ENCODE results near the gene ZNF439.
"Not testable (repeated sequence)": the region's sequence is repeated elsewhere in the genome, so short reads cannot be mapped to it uniquely, and the experiment has no call there.

Gene ZNF439

DNA sequence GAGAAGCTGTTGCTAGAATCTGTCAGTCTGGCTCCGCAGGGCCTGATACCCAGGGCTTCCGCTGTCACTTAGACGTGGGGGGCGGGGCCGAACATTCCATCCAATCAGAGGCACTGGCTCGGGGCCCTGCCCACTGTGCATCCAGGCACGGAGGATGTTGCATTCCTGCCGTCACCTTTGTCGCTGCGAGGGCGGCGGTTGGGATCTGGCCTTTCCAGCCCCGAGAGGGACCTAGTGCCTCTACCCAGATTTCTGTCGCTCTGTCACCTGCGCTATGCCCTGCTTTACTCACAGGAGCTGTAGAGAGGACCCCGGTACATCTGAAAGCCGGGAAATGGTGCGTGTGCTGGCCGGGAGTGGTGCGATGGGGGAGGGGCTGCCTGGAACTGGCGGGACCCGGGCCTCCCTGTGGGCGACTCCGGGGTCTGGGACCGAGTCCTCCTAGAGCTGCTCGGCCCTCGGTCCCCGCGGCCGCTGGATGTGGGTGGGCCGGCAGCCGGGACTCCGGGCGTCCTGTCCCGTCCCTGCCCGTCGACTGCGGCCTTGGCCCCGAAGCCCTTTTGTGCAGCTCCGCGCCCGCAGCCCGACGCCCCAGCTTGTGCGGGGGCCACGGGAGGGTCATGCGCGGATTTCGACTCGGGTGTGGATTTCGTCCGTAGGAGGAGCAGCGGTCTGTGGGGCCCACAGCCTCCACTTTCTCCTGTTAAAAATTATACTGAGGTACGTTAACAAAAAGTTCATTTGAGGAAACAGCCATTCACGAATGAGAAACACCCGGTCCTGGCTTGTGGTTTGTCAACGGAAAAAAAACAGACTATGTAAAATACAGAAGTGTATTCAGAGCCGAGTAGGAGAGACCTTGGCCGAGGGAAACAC lies at the start of gene ZNF439:
Gene ZNF439, plus strand, starts transcription at position 133 of the 876 bp plus-strand sequence. Its CDS starts 142 bp downstream, at position 275.
- DNase-seq (ENCODE audit: low read depth): peak; percentile 44

DNA sequence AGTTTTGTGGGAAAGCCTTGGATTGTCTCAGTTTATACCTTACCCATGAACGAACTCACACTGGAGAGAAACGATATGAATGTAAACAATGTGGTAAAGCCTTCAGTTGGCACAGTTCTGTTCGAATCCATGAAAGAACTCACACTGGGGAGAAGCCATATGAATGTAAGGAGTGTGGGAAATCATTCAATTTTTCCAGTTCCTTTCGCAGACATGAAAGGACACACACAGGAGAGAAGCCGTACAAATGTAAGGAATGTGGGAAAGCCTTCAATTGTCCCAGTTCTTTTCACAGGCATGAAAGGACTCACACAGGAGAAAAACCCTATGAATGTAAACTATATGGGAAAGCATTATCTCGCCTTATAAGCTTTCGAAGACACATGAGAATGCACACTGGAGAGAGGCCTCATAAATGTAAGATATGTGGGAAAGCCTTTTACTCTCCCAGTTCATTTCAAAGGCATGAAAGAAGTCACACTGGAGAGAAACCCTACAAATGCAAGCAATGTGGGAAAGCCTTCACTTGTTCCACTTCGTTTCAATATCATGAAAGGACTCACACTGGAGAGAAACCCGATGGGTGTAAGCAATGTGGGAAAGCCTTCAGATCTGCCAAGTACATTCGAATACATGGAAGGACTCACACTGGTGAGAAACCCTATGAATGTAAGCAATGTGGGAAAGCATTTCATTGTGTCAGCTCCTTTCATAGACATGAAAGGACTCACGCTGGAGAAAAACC lies 42.0 kb upstream of the ZNF439 start:
- no peak for DNase-seq (ENCODE audit: low read depth)

DNA sequence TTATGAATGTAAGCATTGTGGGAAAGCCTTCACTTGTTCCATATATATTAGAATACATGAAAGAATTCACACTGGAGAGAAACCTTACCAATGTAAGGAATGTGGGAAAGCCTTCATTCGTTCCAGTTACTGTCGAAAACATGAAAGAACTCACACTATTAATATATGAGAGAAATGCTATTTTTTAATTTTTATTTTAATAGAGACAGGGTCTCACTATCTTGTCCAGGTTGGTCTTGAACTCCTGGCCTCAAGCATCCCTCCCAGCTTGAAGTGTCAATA lies 41.5 kb upstream of the ZNF439 start:
- DNase-seq (ENCODE audit: low read depth): no peak

DNA sequence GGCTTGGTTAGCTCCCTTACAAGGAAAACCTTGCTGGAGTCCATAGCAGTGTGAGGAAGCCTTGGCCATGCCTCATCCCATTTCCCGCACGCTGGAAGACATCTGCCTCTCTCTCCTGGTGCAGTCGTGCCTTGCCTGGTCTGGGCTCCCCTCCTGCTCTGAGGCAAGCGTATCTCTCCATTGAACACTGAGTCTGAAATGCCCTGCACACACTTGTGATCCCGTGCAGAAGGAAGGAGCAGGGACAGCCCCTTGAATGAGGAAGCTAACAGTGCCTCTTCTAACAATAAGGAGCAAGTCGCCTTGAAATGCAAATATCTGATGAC lies 34.9 kb upstream of the ZNF439 start:
- DNase-seq (ENCODE audit: low read depth): no peak

DNA sequence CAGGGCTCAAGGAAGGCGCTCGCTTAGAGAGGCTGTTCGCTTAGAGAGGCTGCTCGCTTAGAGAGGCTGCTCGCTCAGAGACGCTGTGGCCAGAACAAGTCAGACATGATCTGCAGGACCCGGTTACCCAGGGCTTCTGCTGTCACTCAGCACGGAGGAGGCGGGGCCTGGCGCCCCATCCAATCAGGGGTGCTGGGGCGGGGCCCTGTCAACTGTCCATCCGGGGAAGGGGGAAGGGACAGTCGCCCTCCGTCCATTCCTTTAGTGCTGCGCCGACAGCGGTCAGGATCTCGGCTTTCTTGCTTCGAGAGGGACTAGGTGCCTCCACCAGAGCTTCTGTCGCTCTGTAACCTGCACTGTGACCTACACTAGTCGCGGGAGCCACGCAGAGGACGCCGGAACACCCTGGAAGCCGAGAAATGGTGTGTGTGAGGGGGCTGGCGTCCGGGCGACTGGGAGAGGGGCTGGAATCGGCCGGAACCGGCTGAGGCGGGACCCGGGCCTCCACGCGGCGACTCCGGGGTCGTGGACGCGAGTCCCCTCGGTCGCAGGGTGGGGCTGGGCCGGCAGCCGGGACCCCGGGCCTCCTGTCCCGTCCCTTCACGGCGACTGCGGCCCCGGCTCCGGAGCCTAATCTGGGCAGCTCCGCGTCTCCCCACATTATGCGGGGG lies 34.4 kb upstream of the ZNF439 start, which contains the start of gene ZNF440:
Gene ZNF440, plus strand, starts transcription at position 245 of the 671 bp plus-strand sequence. Its CDS starts 175 bp downstream, at position 420.
- peak; percentile 84 for DNase-seq (ENCODE audit: low read depth)

DNA sequence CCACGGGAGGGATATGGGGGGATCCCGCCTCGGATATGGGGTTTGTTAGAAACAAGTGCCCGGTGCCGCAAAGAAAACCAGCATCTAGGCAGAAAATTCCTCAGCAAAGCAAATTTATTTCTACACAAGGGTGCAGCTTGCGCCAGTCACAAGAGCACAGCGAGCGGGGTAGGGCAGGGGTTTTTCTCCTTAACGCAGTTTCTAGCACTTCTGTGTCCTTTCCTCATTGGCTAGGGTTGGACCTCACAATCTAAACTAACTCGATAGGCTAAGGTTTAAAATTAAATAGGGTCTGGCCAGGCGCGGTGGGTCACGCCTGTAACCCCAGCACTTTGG lies 33.9 kb upstream of the ZNF439 start:
- DNase-seq (ENCODE audit: low read depth): no peak

DNA sequence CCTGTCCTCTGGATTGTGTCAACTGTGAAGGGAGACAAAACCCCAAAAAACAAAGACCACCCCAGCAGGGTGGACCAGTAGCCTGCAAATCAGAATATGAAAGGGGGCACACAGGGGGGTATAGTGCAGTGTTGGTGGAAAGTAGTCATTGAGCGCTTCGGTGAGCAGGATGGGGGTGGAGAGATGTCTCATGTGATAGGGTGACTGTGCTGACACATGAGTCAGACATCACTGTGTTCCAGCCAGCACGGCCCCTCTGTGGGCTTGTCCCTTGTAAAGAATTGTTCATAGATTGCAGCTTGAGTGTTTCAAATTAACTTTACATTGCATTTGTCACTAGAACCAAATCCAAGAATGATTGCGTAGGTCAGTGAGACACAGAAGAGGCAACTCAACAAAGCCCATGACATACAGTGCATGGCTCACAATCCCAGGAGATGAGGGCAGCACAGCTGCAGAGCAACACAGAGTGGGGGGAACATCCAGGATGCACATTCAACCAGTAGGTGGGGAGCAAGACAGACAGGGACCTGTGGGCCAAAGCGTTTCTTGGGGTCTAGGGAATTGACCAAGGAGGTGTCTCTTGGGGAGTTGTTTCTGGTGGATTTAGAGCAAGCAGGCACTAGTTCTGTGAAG lies 26.9 kb upstream of the ZNF439 start:
- DNase-seq (ENCODE audit: low read depth): peak; percentile 22

DNA sequence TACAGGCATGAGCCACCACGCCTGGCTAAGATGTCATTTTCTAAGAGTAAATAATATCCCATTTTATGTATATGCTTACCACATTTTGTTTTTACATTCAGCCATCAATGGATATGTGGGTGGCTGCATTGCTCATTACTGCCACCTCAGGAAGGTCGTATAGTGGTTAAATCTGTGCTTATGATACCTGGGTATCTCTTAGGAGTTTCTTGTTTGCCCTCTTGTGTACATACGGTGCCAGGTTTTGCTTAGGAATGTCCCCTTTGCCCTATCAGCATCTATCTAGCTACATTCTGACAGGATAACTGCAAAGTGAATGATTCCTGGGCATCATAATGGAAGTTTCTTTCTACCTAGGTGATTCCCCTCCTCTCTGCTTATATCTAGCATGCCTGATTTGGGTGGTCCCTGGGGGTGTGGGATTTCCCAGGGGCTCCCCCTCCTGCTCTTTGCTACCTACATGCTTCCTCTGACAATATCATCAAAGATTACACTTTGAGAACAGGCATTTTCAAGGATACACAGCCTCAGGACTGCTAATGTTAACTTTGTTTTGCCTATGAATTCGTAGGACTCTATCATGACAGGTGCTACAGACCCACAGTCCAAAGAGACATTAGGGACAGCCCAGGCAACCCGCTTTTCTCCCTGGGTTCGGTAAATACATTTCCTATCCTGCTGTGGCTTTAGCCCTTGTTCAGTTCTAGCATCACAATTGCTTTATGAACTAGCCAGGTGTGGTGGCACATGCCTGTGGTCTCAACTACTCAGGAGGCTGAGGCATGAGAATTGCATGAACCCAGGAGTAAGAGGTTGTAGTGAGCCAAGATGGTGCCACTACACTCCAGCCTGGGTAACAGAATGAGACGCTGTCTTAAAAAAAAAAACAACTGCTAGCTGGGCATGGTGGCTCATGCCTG lies 19.3 kb upstream of the ZNF439 start:
- not testable (repeated sequence) for DNase-seq (ENCODE audit: low read depth)

DNA sequence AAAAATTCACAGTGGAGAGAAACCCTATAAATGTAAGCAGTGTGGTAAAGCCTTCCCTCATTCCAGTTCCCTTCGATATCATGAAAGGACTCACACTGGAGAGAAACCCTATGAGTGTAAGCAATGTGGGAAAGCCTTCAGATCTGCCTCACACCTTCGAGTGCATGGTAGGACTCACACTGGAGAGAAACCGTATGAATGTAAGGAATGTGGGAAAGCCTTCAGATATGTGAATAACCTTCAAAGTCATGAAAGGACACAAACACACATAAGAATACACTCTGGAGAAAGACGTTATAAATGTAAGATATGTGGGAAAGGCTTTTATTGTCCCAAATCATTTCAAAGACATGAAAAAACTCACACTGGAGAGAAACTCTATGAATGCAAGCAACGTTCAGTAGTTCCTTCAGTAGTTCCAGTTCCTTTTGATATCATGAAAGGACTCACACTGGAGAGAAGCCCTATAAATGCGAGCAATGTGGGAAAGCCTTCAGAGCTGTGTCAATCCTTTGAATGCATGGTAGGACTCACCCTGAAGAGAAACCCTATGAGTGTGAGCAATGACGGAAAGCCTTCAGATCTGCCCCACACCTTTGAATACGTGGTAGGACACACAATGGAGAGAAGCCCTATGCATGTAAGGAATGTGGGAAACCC lies 16.1 kb upstream of the ZNF439 start:
- DNase-seq (ENCODE audit: low read depth): no peak

DNA sequence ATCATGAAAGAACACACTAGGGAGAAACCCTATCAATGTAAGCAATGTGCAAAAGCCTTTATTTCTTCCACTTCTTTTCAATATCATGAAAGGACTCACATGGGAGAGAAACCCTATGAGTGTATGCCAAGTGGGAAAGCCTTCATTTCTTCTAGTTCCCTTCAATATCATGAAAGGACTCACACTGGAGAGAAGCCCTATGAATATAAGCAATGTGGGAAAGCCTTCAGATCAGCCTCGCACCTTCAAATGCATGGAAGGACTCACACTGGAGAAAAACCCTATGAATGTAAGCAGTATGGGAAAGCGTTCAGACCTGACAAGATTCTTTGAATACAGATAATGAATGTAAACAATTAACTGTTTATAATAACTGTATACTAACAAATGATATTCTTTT lies 15.0 kb upstream of the ZNF439 start:
- no peak for DNase-seq (ENCODE audit: low read depth)

DNA sequence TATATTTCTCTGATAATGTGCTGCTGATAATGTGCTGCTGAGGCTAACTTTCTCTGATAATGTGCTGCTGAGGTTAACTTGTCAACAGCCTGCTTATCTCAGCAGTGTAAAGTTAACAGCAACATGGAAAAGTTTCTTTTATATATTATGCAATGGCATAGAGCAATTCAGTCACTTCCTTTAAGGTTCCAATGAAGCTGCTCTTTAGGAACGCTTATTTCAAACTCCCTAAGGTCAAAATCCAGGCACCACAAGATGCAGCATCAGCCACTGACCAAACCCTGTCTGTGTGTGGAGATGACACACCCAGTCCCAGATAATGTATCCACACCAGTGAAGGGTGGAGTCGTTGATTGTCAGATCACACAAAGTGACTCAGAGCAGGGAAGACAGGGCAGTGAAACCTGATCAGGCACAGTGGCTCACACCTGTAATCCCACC lies 12.9 kb upstream of the ZNF439 start:
- not testable (repeated sequence) for DNase-seq (ENCODE audit: low read depth)

DNA sequence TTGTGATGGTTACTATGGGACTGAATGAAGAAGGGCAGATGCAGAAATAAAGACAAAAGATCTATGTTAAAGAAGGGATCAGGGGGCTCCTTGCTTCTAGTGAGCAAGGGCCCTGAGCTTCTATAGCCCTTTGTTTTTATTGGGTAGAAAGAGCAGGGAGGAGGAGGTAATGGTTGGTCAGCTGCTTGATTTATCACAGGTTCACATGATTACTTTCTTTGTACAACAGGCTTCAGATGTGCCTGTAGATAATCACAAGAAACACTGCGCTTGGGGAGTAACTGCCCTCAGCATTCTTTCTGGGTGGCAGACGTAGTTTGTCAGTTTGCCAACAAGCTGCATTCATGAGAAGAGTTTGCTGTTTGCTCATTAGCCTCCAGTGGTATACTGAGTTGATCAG lies 4.8 kb upstream of the ZNF439 start:
- DNase-seq (ENCODE audit: low read depth): no peak

DNA sequence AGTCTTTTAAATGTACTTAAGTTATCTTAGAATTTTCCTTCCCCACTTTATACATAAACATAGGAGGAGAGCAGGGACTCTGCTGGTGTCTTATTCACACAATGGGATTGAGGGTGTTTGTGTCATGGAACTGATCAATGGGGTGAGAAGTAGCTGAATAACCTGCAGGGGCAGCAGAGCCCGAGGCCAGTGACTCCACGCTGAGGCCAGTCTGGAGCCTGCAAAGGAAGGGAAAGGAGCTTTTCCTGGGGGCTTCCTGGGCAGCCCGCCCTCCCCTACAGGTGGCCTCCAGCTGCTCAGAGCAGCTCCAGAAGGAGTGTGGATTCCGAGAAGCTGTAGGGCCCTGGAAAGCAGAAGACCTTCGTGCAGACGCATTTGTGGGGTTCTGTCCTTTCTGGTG lies 911 bp upstream of the ZNF439 start:
- DNase-seq (ENCODE audit: low read depth): not testable (repeated sequence)

DNA sequence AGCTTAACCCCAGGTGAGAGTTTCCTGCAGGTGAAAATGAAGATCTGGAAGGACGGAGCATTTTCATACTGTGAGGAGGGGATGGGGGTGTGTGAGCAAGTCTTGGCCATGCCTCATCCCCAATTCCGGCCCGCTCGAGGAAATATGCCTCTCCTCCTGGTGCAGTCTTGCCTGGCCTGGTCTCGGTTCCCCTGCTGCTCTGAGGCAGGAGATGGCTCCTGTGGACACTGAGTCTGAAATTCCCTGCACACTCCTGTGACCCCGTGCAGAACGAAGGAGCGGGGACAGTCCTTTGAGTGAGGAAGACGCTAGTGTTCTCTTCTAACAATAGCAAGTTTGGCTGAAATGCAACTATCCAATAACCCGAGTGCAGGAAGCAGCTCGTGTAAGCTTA lies 329 bp upstream of the ZNF439 start:
- DNase-seq (ENCODE audit: low read depth): no peak

DNA sequence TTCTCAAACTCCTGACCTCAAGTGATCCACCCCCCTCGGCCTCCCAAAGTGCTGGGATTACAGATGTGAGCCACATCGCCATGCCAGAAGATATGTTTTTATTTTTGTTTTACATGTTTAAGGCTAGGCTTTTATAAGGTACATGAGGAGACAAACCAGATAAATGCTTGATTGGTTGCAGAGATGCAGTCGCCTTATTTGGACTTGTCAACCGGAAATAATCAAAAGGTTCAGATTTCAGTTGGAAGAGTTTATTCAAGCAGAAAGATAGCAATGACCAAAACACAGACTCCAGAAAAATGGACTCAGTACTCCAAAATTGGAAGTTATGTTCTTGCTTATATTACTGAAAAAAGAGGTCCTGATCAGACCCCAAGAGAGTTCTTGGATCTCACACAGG lies 1.8 kb downstream of the ZNF439 start:
- not testable (repeated sequence) for DNase-seq (ENCODE audit: low read depth)

DNA sequence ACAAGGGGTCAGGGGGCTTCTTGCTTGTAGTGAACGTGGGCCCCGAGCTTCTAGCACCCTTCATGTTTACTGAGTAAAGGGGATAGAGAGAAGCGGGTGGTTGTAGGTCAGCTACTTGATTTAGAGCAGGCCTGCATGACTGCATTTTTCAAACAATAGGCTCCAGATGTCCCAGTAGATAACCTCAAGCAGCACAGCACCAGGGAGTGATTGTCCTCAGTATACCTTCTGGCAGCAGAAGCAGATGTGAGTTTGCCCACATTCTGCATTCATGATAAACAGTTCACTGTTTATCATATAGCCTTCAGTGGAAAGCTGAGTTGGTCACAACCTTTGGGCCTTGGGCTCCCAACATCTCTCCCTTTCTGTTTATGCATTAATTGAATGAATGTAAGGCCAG lies 4.8 kb downstream of the ZNF439 start:
- DNase-seq (ENCODE audit: low read depth): no peak

DNA sequence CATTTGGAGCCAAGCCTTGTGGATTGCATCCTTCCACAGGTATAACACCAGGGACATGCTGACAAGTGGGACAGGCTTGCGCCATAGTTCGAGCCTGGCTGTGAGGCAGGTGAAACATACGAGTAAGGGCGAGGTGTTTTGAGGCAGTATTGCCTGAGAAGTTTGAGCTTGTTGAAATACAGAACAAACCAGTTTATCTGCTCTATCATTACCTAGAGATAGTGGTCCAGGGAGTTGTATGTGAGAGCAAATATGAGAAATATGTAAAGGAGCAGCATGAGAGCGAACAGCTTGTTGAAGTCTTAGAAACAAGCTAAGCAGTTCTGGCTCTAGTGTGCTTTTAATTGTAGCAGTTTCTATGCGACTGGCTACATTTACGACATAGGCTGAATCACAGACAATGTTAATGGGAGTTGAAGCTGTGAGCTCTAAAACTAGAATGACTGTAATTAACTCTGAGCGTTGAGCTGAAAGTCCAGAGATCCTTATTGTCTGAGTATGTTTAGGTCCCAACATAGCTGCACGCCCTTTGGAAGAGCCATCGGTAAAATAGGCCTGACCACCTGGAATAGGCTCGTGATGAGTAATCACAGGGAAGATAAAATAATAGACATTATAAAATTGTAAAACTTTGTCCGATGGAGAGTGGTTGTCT lies 8.2 kb downstream of the ZNF439 start:
- no peak for DNase-seq (ENCODE audit: low read depth)

DNA sequence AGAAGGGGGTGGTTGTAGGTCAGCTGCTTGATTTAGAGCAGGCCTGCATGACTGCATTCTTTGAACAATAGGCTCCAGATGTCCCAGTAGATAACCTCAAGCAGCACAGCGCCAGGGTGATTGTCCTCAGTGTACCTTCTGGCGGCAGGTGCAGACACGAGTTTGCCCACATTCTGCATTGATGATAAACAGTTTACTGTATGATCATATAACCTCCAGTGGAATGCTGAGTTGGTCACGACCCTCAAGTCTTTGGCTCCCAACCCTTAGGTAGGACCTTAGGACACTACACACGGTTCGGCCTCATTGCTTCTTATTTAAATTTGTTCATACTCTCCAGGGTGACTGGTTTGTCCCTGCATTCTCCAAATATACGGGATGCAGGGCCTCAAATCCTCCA lies 12.2 kb downstream of the ZNF439 start:
- DNase-seq (ENCODE audit: low read depth): no peak

DNA sequence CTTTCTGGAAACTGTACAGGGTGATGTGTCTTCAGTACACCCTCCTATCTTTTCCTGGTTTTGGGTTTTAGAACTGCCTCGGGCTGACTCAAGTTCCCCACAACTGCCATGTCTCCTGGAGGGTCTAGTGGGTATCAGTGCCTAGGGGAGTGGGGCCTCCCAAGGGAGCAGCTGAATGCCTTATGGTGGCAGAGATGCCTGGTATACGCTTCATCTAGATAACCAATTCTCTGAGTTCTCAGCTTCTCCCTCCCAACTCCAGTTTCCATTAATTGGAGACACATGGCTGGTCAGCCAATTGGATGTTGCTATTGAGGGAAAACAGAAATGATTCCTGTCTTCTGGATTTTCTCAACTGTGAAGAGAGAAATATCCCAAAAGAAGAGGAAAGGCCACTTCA lies 12.8 kb downstream of the ZNF439 start:
- DNase-seq (ENCODE audit: low read depth): no peak

DNA sequence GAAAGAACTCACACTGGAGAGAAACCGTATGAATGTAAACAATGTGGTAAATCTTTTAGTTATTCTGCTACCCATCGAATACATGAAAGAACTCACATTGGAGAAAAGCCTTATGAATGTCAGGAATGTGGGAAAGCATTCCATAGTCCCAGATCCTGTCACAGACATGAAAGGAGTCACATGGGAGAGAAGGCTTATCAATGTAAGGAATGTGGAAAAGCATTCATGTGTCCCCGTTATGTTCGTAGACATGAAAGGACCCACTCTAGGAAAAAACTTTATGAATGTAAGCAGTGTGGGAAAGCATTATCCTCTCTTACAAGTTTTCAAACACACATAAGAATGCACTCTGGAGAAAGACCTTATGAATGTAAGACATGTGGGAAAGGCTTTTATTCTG lies 19.2 kb downstream of the ZNF439 start:
- DNase-seq (ENCODE audit: low read depth): not testable (repeated sequence)

Measured in GM04504 (cell line).